ENCODE data around the gene ADAMTSL1.
"Not testable (repeated sequence)": the region's sequence is repeated elsewhere in the genome, so short reads cannot be mapped to it uniquely, and the experiment has no call there.

The ADAMTSL1 gene

DNA sequence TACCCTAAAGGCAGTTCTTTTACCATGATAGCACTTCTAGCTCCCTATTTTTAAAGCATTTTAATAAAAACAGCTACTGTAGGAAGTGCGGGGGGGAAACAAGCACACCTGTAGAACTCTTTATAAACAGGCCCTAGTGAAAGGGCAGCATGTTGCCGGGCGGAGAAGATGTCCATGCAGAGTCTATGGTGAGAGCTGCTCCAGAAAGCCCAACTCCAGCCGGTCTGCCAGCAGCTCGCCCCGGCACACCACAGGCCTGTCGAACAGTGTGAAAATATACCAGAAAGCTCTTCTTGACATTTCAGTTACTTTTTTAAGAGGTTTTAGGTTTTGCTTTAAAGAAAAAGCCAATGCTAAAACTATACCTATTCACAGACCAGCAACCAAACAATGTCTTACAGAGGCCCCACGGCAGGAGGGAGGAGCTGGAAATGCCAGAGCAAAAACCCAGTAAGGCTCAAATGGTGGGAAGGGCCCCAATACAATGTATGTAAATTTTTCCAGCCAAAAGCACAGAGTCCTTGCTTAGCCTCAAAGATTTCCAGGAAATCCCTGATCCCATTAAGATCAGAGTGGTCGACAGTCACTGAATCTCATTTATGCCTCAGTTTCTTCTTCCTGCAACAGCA lies 437.9 kb downstream of the ADAMTSL1 start:
- no peak for DNase-seq

DNA sequence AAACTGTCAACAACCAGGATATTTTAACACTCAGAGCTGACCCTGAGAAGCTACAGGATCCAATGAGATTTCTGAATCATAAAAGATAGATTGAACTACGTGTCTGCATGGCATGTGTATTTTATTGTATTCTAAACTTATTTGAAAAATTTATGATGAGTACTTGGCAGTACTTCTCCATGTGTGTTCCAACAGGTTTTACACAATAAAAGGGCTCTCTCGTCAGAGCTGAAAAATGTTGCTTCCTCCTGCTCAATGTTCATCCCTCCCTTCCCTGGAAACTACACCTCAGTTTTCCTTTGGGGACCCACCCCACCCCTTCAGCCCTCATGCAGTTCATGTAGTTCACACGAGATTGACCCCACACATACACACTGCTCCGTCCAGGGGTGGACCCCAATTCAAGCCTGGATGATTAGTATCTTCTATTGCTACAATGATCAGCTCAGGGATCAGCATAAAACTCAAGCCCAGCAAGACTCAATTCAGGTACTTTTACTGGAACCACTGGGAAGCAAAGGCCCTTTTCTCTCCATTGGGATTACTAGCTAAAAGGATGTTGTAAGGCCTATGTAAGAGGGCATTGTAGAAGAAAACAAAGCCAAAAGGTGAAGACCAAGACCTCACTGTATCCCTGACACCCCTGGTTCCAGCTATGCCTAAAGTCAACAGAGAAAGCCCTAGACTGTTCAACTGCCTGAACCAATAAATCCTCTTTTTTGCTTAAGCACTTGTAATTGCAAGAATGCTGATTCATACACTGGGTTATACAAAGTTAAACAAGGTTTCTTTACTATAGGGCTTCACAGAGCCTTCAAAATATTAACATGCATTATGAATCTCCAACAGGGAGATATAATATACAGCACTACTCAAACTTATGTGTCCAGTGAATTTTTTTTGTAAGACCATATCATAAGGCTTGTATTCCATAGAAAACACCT lies 446.5 kb downstream of the ADAMTSL1 start:
- DNase-seq, result no peak

DNA sequence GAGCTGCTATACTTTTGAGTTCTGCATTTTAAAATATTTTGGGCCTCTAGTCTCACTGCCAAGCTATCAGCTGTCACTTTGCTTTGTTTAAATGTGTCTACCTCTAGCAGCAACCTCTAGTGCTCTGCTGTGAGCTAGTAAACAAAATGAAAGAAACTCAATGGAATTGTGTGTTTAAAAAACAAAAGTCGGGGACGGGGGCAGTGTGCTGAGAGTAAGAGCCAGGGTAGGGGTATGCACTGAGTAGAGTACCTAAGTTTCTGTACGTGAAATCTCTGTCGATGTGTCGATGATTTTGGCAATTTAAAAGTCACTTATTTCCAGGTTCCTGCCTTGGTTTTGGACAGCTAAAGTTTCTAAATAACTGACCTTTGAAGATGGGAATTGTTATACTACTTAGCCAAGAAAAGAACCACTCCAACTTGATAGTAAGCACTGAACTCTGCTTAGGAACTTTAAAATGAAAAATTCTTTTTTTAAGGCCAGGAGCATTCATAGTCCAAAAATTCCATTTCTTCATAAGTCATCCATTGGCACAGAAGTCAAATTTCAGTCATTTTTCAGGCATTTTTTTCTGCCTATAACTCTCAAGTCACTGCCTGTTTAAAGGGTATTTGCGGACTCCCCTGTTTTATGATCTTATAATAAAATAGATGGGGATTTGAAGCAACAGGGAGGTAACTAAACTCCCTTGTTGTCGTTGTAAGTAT lies 447.6 kb downstream of the ADAMTSL1 start:
- DNase-seq, result no peak

DNA sequence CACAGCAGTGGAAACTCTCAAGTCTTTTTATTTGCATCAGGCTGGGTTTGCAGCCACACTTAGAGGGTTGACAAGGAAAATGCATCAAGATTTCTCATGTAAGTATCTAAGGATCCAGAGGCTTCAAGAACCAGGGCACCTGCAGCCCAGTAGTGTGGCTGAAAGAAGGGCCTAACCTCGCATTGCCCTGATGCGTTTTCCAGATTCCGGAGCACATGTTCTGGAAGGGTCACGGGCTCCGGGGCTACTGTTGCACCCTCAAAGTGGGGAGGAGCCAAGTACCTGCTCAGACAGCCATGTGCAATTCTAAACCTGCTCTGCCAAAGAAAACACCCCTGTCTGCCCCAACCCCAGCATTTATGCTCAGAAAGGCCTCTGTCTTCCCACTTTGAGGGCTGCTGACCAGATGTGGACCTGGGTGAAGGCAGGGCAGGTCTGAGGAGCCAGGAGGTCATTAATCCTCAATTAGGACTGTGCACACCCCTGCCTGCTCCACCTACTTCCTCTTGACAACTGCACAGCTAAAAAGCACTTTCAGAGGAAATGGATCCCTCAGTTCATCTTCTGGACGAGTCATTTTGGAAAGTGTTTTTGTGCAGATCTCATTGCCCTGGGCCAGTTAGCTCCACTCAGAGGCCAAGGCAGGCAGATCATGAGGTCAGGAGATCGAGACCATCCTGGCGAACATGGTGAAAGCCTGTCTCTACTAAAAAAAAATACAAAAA lies 448.4 kb downstream of the ADAMTSL1 start:
- DNase-seq, result no peak

DNA sequence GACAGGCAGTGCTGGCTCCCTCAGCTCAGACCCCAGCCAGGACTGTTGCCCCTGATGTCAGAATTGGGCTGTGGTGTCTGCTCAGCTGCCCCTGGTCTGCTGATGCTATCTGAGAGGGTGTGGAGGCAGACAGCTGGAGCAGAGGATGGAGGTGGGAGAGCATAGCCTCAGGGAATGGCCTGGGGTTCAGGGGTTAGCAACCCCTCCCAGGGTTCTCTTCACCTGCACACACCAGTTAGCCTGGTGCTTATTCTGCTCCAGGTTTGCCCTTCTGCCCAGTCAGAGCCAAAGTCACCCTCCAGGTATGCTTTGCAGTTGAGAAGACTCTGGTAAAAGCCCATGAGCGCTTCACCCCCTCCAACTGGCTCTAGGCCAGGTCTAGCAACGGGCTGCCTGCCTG lies 449.2 kb downstream of the ADAMTSL1 start:
- no peak for DNase-seq

DNA sequence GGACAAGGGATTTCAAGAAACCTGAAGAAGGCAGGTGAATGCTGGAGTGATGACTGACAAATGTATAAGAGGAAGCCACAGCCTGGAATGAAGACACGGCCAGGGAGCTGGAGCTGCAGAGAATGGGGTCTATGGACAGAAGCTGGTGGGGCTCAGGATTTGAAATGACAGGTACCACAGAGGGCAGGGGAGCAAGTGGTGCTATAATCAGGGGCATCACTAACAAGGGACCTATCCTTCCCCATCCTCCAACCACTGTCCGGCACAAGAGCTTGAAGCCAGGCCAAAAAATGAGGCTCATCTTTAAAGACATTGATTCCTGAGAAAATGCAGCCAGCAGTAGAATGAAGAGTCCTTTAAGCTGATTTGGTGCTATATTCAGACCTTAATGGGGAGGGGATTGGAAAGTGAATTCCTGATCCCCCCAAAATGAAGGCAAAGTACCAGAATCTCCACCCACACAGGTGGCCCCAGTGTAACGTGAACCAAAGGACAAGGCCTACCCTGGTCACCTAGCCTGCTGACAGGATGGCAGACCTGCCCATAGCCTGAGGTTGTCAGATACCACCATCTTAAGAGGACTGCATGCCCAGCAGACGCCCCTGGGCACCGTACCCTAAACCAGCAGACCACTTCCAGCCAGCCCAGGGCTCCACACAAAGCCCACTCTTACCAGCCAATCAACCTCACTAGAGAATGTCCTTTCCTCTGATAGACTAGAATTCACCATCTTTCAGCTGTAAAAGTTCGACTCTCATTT lies 449.9 kb downstream of the ADAMTSL1 start:
- DNase-seq, result no peak

DNA sequence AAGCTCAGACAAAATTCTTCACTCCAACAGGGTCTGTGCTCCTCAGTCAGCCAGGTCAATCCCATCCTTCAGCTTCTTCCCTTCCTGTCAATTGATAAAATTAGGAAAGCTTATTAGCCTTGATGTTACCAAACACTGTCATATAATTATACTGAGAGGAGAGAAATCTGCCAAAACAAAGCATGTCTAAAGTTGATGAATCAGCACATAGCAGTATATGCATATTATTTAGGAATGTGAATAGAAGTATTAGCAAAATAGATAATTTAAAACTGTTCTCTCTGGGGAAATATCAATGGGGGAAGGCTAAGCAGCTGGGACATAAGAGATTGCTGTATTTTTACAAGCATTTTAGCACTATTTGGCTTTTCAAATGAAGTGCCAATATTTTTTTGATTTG lies 451.9 kb downstream of the ADAMTSL1 start:
- no peak for DNase-seq

DNA sequence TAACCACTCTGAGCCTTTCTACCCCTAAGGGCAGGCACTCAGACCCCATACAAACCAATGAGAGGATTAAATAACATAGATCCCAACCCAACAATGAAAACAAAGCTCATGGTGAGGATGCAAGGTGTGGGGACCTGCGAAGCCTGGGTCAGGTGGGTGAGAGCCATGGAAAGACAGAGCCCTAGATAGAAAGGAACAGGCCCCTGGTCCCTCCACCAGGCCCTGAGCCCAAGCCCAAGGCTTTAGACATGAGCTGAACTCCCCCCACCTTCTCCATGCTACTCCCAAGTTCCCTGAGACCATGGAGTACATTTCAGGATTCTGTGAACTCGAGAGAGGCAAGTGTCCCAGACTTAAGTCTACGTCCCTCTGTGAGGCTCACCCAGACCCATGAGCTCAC lies 452.6 kb downstream of the ADAMTSL1 start:
- no peak for DNase-seq

DNA sequence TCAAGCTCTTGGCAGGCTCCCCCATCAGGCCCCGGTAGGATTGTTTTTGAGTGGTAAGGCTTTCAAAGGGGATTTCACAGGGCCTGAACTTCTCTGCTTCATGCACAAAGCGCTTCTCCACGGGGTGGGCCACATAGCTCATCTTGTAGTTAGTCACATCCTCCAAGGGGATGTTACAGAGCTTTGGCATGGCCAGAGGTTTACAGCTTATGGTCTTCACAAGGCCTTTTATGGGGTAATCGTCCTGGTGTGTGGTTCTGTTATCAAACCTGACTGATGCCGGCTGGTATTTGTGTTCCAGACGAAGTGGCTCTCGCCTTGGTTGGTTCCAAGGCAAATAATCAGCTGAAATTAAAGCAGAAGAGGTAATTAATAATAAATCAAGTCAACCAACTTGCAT lies 454.8 kb downstream of the ADAMTSL1 start:
- no peak for DNase-seq

DNA sequence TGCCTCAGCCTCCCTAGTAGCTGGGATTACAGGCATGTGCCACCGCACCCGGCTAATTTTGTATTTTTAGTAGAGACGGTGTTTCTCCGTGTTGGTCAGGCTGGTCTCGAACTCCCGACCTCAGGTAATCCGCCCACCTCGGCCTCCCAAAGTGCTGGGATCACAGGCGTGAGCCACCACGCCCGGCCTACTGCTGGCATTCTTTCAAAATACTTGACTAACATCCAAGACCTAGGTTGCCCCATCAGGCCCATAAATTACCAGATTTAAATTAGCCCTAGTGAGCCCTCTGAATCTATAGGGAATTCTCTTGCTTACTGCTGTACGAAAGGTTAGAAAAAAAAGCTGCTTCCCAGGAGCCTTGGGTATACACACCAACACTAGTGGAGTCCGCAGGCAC lies 456.7 kb downstream of the ADAMTSL1 start:
- DNase-seq, result not testable (repeated sequence)

DNA sequence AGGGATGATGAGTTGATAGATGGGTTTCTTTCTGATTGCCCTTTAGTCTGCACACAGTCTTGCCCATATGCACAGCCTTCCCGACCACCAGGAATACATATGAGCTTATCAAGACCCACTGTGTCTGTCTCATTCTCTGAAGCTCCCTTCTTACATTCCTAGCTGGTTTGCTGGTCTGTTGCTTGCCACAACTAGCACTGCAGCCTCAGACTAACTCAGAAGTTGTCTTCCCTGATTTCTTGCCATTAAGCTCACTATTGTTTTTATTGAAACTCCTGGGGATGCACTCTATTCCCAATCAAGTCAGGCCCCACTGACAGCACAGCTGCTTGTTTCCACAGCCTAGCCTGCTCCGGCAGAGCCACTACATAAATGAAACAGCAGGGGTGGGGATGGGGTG lies 461.6 kb downstream of the ADAMTSL1 start:
- DNase-seq, result no peak

DNA sequence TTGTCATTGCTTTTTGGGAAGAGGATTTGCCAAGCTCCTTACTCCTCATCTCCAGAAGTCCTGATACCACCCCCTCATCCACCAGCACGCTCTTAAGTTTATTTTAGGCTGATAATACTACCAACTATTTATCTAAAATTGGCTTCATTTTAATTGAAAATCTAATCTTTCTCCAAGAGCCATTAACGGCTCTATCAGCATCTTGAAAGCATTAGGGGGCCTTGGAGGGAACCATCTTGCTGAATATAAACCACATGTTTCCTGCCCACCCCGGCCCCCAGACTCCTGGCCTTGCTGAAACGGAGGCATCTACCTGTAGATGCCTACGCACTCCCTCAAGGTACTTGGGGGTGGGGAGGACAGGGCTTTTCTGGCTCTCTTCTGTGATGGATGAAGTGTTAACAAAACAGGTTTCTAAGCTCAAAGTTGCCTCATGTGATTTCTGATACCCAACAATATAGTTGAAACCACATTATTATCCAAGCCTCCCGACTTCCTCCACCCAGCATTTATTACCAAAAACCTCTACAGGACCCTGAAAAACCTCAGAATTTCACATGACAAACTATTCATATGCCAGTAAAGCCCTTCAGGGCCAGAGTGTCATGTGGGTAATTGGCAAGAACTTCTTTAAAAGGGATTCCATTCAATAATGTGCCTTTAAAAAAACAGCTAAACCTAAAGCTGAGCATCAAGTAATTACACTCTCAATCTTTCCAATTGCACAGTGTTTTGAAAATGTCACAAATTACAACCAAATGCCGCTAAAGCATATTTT lies 462.3 kb downstream of the ADAMTSL1 start:
- no peak for DNase-seq

DNA sequence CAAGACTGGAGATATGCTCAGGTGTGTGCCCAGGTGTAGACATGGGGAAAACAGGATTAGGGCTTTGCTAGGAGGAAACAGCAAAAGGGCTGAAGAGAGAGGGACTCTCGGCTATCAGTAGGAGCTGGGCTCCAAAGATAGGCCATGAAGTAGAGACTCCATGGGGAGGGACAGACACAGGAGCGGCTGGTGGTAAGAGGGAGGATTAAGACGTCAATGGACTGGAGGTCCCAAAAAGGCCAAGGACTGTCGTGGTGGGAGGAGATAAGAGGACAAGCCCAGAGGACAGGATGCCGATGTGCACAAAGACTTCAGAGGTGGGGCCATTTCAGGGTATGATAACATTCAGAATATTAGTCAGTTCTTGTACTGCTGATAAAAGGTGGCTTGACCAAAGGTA lies 466.0 kb downstream of the ADAMTSL1 start:
- DNase-seq, result no peak

DNA sequence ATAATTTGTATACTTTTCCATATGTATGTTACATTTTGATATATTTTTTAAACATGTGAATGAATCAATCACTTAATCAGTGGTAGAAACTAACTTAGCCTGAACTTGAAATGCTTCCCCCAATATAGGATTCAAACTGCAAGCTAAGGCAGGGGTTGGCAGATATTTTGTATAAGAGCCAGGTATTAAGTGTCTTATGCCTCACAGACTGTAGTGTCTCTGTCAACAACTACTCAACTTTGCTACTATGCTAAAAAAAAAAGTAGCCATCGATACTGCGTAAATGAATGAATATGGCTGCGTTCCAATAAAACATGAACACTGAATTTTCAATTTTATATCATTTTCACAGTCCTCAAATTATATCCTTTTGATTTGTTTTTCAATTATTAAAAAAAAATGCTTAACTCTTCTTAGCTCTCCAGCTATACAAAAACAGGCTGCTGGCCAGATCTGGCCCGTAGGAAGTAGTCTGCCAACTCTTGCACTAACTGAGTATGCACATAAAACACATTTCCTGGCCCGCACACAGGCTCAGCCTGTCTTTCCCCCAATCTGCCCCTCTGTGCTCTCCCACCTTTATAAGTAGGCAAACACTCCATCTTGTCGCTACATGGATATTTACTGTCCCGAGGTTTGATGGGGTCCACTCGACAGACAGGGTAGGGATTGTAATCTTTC lies 467.2 kb downstream of the ADAMTSL1 start:
- DNase-seq, result no peak

DNA sequence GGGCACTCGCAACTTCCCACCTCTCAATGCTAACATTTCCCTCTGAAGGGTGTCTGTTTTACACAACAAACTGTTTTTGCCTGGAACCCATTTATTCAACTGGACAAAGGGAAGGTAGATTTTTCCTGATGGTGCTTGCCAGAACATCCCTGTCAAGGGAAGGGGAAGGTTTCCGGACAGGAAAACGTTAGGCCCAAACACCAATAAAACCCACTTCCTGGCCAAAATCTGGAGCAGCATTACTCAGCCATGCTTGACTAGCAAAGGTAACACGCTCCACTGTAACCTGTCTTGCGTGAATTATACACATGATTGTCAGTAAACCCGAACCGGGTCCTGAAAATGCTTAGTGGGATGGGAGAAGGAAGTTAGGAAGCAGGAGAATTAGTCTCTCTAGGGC lies 468.8 kb downstream of the ADAMTSL1 start:
- DNase-seq, result no peak

DNA sequence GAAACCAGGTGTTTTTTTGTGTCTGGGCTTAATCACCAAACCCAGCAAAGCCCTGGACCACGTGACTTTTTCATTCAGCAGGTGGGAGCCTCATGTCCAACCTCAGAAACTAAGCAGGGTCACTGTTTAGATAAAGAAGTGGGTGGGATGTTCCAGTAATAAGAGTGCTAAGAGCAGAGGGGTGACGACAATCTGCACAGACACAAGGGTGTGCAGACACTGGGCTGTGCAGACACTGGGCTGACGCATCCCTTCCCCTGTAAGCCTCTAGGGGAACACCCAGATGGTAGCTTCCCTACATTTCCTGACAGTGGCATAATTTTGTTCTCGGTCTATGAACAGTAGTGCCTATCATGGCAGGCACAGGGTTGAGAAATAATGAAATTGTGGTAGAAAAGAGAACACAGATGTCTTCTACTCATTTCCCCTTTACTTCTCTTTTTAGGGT lies 474.0 kb downstream of the ADAMTSL1 start:
- no peak for DNase-seq

DNA sequence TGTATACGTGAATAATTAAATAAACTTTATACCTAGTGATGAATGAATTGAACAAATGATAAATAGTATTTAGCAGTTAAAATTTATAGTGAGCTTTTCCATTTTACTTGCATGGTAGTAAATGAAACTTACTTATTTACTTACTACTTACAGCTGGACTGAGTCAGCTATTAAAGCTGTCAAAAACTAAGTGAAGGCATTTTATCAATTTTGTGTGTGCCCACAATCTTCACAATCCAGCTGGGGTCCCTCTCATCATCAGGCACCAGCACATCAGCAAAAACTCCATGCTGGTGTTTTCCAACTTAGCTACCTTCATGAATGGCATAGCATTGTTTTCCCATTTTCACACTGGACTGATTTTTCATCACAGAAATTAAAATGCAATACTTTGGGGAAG lies 478.0 kb downstream of the ADAMTSL1 start:
- no peak for DNase-seq

DNA sequence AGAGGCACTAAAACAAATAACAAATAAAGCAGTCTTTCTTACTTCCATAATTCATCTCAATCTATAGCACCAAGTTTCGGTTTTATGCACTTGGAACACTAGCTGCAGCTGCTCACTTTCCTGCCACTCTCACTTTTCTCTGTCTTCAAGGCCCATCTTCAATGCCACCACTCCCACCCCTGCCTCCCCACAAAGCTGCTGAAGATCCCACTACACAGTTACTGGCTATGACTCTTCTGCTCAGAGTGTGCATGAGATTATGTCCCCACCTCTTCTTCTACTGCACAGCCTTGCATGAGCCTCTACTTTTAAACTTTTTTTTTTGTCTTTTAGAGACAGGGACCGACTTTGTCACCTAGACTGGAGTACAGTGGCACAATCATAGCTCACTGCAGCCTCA lies 481.7 kb downstream of the ADAMTSL1 start:
- no peak for DNase-seq
